WERI-Rb-1 (cell line): Measurements from ENCODE around the gene SELENOT.
"Not testable (repeated sequence)": the region's sequence is repeated elsewhere in the genome, so short reads cannot be mapped to it uniquely, and the experiment has no call there.

Experiments
- DNase-seq: peaks from one replicate; pipeline ENCODE4 v3.0.0-alpha.2; 2020
- H3K27ac ChIP-seq: fragments of 250-450 bp; sonication (Bioruptor Pico); 2 replicates; pipeline ENCODE4 v1.5.1; 2020; ENCODE audit warnings: mild to moderate bottlenecking, moderate library complexity
- H3K27me3 ChIP-seq: fragments of 250-450 bp; sonication (Bioruptor Pico); 2 replicates; pipeline ENCODE4 v1.5.1; 2021; ENCODE audit warnings: mild to moderate bottlenecking, low read depth, moderate library complexity; ENCODE audit not compliant: insufficient read depth, severe bottlenecking
- H3K36me3 ChIP-seq: fragments of 250-450 bp; sonication (Bioruptor Pico); 2 replicates; pipeline ENCODE4 v1.5.1; 2020; ENCODE audit warnings: mild to moderate bottlenecking, moderate library complexity
- H3K4me3 ChIP-seq: 2 replicates; pipeline ENCODE4 v1.5.1; 2011; ENCODE audit warnings: low read depth, mild to moderate bottlenecking, control low read depth, low read length
- H3K9me3 ChIP-seq: fragments of 250-450 bp; sonication (Bioruptor Pico); 2 replicates; pipeline ENCODE4 v1.5.1; 2021; ENCODE audit warnings: mild to moderate bottlenecking, moderate library complexity; ENCODE audit not compliant: severe bottlenecking
- CTCF ChIP-seq: IDR thresholded peaks from 2 replicates; pipeline ENCODE4 v1.5.1; 2011; ENCODE audit warnings: low read depth, mild to moderate bottlenecking, control low read depth, inconsistent platforms, low read length

Gene SELENOT

GRCh38 chr3:150611666-150612065 is 8.5 kb downstream of the SELENOT start:
- Histone ChIP-seq H3K36me3 (peaks cover 12% of the 10 kb centered on the region), H3K27ac (no peak overlapping the region), H3K4me3 (no peak overlapping the region), H3K27me3 (no peaks in the 10 kb centered on the region), H3K9me3 (no peaks in the 10 kb centered on the region)
- TF ChIP-seq CTCF, result no peak
- DNase-seq, result no peak

GRCh38 chr3:150612494-150612893 is 9.4 kb downstream of the SELENOT start:
- no peaks in the 10 kb centered on the region for H3K9me3 ChIP-seq
- H3K4me3 ChIP-seq, result no peak overlapping the region
- DNase-seq, result no peak
- peaks cover 12% of the 10 kb centered on the region for H3K36me3 ChIP-seq
- H3K27me3 ChIP-seq, result no peaks in the 10 kb centered on the region
- no peak for TF ChIP-seq CTCF
- H3K27ac ChIP-seq, result no peak overlapping the region

GRCh38 chr3:150613034-150613433 is 9.9 kb downstream of the SELENOT start:
- Histone ChIP-seq H3K27me3 (no peaks in the 10 kb centered on the region), H3K9me3 (no peaks in the 10 kb centered on the region), H3K4me3 (no peak overlapping the region), H3K36me3 (peaks cover 13% of the 10 kb centered on the region), H3K27ac (no peak overlapping the region)
- no peak for TF ChIP-seq CTCF
- no peak for DNase-seq

GRCh38 chr3:150613709-150614480 is 10.8 kb downstream of the SELENOT start:
- Histone ChIP-seq H3K4me3 (no peak overlapping the region), H3K27ac (no peak overlapping the region), H3K9me3 (no peaks in the 10 kb centered on the region), H3K27me3 (no peaks in the 10 kb centered on the region), H3K36me3 (peaks cover 16% of the 10 kb centered on the region)
- no peak for DNase-seq
- no peak for TF ChIP-seq CTCF

- no peak for DNase-seq
- H3K27me3 ChIP-seq, result no peaks in the 10 kb centered on the region
- TF ChIP-seq CTCF, result no peak
Measured at GRCh38 chr3:150620002-150620689, 17.0 kb downstream of the SELENOT start.

GRCh38 chr3:150622955-150623354 is 19.8 kb downstream of the SELENOT start:
- H3K9me3 ChIP-seq, H3K4me3 ChIP-seq, H3K27me3 ChIP-seq, DNase-seq, H3K27ac ChIP-seq: not testable (repeated sequence)
- peaks cover 26% of the 10 kb centered on the region for H3K36me3 ChIP-seq

More at GRCh38 chr3:150620002-150620689, 17.0 kb downstream of the SELENOT start:
- Histone ChIP-seq H3K36me3 (peaks cover 15% of the 10 kb centered on the region), H3K27ac (no peak overlapping the region), H3K9me3 (no peaks in the 10 kb centered on the region), H3K4me3 (no peak overlapping the region)
